ENCODE measurements around the gene PHOX2A. TPM values are rescaled to one million over a fixed set of nuclear protein-coding genes. Genes with fewer than 3 reads are reported as not detected.

The PHOX2A gene
- total and polyA plus RNA-seq, 2 donors, result 0.90 to 1.1 TPM

Other genes with a start within 250 kb of the PHOX2A start
- gene IL18BP, start 245.3 kb downstream of the PHOX2A start, total RNA-seq, result 6.0 TPM
- gene IL18BP, start 245.3 kb downstream of the PHOX2A start, polyA plus RNA-seq, result 14.2 TPM
- 193 TPM for gene NUMA1, start 163.6 kb downstream of the PHOX2A start, total RNA-seq
- 219 TPM for gene NUMA1, start 163.6 kb downstream of the PHOX2A start, polyA plus RNA-seq
- 5.0 TPM for gene LRRC51, start 163.3 kb downstream of the PHOX2A start, total RNA-seq
- gene LRRC51, start 163.3 kb downstream of the PHOX2A start, polyA plus RNA-seq, result 8.3 TPM
- 32.4 TPM for gene LAMTOR1, start 140.9 kb downstream of the PHOX2A start, total RNA-seq
- gene LAMTOR1, start 140.9 kb downstream of the PHOX2A start, polyA plus RNA-seq, result 147 TPM
- gene TOMT, start 138.3 kb downstream of the PHOX2A start, total RNA-seq, result not detected
- gene TOMT, start 138.3 kb downstream of the PHOX2A start, polyA plus RNA-seq, result not detected
- 7.7 TPM for gene ANAPC15, start 131.5 kb downstream of the PHOX2A start, total RNA-seq
- gene ANAPC15, start 131.5 kb downstream of the PHOX2A start, polyA plus RNA-seq, result 54.9 TPM
- gene FOLR3, start 108.5 kb downstream of the PHOX2A start, total RNA-seq, result not detected
- 0.28 TPM for gene FOLR3, start 108.5 kb downstream of the PHOX2A start, polyA plus RNA-seq
- 1.1 TPM for gene FOLR1, start 52.0 kb downstream of the PHOX2A start, total RNA-seq
- 0.18 TPM for gene FOLR1, start 52.0 kb downstream of the PHOX2A start, polyA plus RNA-seq
- 19.6 TPM for gene FOLR2, start 27.4 kb downstream of the PHOX2A start, total RNA-seq
- 31.9 TPM for gene FOLR2, start 27.4 kb downstream of the PHOX2A start, polyA plus RNA-seq
- 40.2 TPM for gene INPPL1, start 19.4 kb downstream of the PHOX2A start, total RNA-seq
- 86.0 TPM for gene INPPL1, start 19.4 kb downstream of the PHOX2A start, polyA plus RNA-seq
- 19.5 TPM for gene CLPB, start 190.4 kb upstream of the PHOX2A start, total RNA-seq
- gene CLPB, start 190.4 kb upstream of the PHOX2A start, polyA plus RNA-seq, result 7.5 TPM